OCI-LY3 (cell line): ENCODE measurements around the gene CSAG1.
"Not testable (repeated sequence)": the region's sequence is repeated elsewhere in the genome, so short reads cannot be mapped to it uniquely, and the experiment has no call there.

Experiments used
- CTCF ChIP-seq: fragments of 200-600, 300-600 bp; sonication (generic); IDR thresholded peaks from 2 replicates; pipeline ENCODE4 v1.5.1; 2014; ENCODE audit warnings: antibody characterized with exemption, low read length, low read depth
- EZH2phosphoT487 ChIP-seq: fragments of 200-600 bp; shearing (Covaris generic); IDR thresholded peaks from 2 replicates; pipeline ENCODE4 v1.6.1; 2018; ENCODE audit warnings: antibody characterized with exemption, mixed run types, low read depth

- not testable (repeated sequence) for TF ChIP-seq CTCF, EZH2phosphoT487
Measured at GRCh38 chrX:152709173-152709572, 24.3 kb downstream of the CSAG1 start, which contains the start of gene CSAG2.
